Fibroblast of pulmonary artery (primary cell): ENCODE data around the gene NUDT2.

Experiments
- DNase-seq: peaks from one replicate; pipeline ENCODE4 v3.0.0-alpha.2; 2010; ENCODE audit warnings: low read depth
- H3K4me3 ChIP-seq: replicated peaks from 2 replicates; pipeline ENCODE4 v1.5.1; 2011; ENCODE audit warnings: low read depth, mild to moderate bottlenecking, control low read depth, low read length, moderate library complexity
- CTCF ChIP-seq: IDR thresholded peaks from 2 replicates; pipeline ENCODE4 v1.5.1; 2011; ENCODE audit warnings: mild to moderate bottlenecking, control low read depth, low read length, inconsistent platforms; ENCODE audit errors: missing control alignments

NUDT2 gene

GRCh38 chr9:34310215-34310614 lies 19.2 kb upstream of the NUDT2 start:
- DNase-seq: no peak
- no peak for TF ChIP-seq CTCF
- no peak overlapping the region for H3K4me3 ChIP-seq

GRCh38 chr9:34311499-34312185 lies 17.7 kb upstream of the NUDT2 start:
- DNase-seq: no peak
- no peak for TF ChIP-seq CTCF

GRCh38 chr9:34317436-34317835 lies 11.9 kb upstream of the NUDT2 start:
- no peak overlapping the region for H3K4me3 ChIP-seq
- TF ChIP-seq CTCF: no peak
- DNase-seq: no peak

More at GRCh38 chr9:34311499-34312185, 17.7 kb upstream of the NUDT2 start:
- no peak overlapping the region for H3K4me3 ChIP-seq

- H3K4me3 ChIP-seq: no peak overlapping the region
- no peak for TF ChIP-seq CTCF
- no peak for DNase-seq
These were observed 11.1 kb upstream of the NUDT2 start for GRCh38 chr9:34318163-34318790.

- no peak for DNase-seq
- no peak overlapping the region for H3K4me3 ChIP-seq
- TF ChIP-seq CTCF: no peak
These were observed 7.9 kb upstream of the NUDT2 start for GRCh38 chr9:34321451-34321850.

GRCh38 chr9:34322899-34323591 lies 6.3 kb upstream of the NUDT2 start:
- DNase-seq: no peak
- no peak for TF ChIP-seq CTCF
- no peak overlapping the region for H3K4me3 ChIP-seq
